ENCODE measurements around the gene TBC1D22A. TPM values are rescaled to one million over a fixed set of nuclear protein-coding genes. Genes with fewer than 3 reads are reported as not detected.

The TBC1D22A gene
- total RNA-seq, 1 experiment from 2014 or later = 14.3 TPM

DNA sequence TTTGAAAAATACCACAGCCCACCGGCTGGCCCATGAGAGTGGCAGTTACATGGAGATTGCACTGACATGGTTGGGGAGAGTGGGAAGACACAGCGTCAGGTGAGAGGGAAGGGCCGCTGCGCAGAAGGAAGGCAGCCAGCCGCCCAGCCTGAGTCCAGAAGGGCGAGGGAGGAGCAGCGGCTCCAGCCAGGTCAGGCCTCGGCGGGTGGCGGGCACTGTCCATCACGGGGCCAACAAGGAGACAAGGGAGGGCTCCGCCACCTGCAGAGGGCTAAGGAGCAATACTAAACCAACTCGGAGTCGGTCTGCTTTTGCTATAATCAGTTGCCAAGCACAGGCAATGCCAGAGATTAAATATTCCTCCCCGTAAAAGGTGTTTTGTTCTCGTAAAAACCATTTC is 384.5 kb downstream of the TBC1D22A start:
- ATAC-seq (no peak; the same call in 1 of the 2 replicates), DNase-seq (no peak)
- Histone ChIP-seq H3K9ac (ENCODE audit: low read length) (no peak overlapping the region), H3K9me3 (ENCODE audit: low read length) (no peaks in the 10 kb centered on the region), H3K4me3 (ENCODE audit: low read length) (no peak overlapping the region), H3F3A (ENCODE audit: low read length, unreplicated experiment) (no peaks in the 10 kb centered on the region), H4K20me1 (ENCODE audit: low read length) (no peaks in the 10 kb centered on the region), H3K4me1 (ENCODE audit: insufficient read depth, low read length) (peaks cover 9% of the 10 kb centered on the region; the same call in 1 of the 2 replicates), H3K4me2 (ENCODE audit: low read length) (no peak overlapping the region), H3K9me2 (replicated peaks; ENCODE audit: low read length) (no peaks in the 10 kb centered on the region), H3K36me3 (ENCODE audit: low read depth, low read length) (no peaks in the 10 kb centered on the region), H3K27me3 (ENCODE audit: low read length) (no peaks in the 10 kb centered on the region), H3K79me2 (ENCODE audit: low read length) (no peaks in the 10 kb centered on the region), H2AFZ (ENCODE audit: low read length) (no peak overlapping the region), H3K27ac (ENCODE audit: low read length) (no peak overlapping the region)
- ChIA-PET CTCF (no interaction called here), POLR2A (ENCODE audit: unreplicated experiment) (no interaction called here)
- no TSS peak for BruUV-seq (replicated peaks)
- intact Hi-C loops (cut with micrococcal nuclease) = no loop called here
- TF ChIP-seq, protein P1, sequence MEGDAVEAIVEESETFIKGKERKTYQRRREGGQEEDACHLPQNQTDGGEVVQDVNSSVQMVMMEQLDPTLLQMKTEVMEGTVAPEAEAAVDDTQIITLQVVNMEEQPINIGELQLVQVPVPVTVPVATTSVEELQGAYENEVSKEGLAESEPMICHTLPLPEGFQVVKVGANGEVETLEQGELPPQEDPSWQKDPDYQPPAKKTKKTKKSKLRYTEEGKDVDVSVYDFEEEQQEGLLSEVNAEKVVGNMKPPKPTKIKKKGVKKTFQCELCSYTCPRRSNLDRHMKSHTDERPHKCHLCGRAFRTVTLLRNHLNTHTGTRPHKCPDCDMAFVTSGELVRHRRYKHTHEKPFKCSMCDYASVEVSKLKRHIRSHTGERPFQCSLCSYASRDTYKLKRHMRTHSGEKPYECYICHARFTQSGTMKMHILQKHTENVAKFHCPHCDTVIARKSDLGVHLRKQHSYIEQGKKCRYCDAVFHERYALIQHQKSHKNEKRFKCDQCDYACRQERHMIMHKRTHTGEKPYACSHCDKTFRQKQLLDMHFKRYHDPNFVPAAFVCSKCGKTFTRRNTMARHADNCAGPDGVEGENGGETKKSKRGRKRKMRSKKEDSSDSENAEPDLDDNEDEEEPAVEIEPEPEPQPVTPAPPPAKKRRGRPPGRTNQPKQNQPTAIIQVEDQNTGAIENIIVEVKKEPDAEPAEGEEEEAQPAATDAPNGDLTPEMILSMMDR (conservative IDR thresholded peaks at IDR 0.05; ENCODE audit: low read depth, low read length) = no peak
- TF ChIP-seq EZH2phosphoT487 (IDR thresholded peaks at IDR 0.05; ENCODE audit: borderline replicate concordance, low read length) (no peak), EZH2 (IDR thresholded peaks at IDR 0.05; ENCODE audit: low read length, unreplicated experiment) (no peak)

DNA sequence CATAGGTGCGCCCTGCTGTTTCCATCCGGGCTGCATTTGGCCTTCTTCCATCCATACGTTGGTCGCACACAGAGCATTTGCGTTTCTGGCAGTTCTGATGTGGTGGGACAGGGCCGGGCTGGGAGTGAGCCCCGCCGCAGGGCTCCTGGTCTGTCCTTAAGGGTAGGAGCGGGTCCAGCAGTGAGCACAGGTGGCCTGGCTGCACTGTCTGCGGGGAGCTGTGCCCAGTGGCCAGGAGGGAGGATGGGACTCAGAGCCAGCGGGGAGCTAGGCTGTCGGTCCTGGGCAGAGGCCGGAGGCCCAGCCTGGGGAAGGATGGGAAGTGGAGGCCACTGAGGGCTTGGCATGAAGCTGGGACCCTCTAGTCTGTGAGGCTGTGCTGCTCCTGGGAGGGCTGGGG is 385.1 kb downstream of the TBC1D22A start:
- H3K79me2 ChIP-seq (ENCODE audit: low read length) = no peaks in the 10 kb centered on the region
- no peak overlapping the region for H3K4me3 ChIP-seq (ENCODE audit: low read length)
- H3K9me3 ChIP-seq (ENCODE audit: low read length) = no peaks in the 10 kb centered on the region
- DNase-seq (no peak), ATAC-seq (no peak)
- ChIA-PET POLR2A (ENCODE audit: unreplicated experiment) (no interaction called here), CTCF (no interaction called here)
- no TSS peak for BruUV-seq (replicated peaks)
- H3K9me2 ChIP-seq (replicated peaks; ENCODE audit: low read length) = no peaks in the 10 kb centered on the region
- H3F3A ChIP-seq (ENCODE audit: low read length, unreplicated experiment) = no peaks in the 10 kb centered on the region
- no peak overlapping the region for H3K9ac ChIP-seq (ENCODE audit: low read length)
- H3K4me1 ChIP-seq (ENCODE audit: insufficient read depth, low read length) = peaks cover 9% of the 10 kb centered on the region; the same call in 1 of the 2 replicates
- H4K20me1 ChIP-seq (ENCODE audit: low read length) = no peaks in the 10 kb centered on the region
- TF ChIP-seq, protein P1 (conservative IDR thresholded peaks at IDR 0.05; ENCODE audit: low read depth, low read length) = no peak
- TF ChIP-seq EZH2phosphoT487 (IDR thresholded peaks at IDR 0.05; ENCODE audit: borderline replicate concordance, low read length) (no peak), EZH2 (IDR thresholded peaks at IDR 0.05; ENCODE audit: low read length, unreplicated experiment) (no peak)
- intact Hi-C loops (cut with micrococcal nuclease) = no loop called here
- H3K27me3 ChIP-seq (ENCODE audit: low read length) = no peaks in the 10 kb centered on the region
- H3K4me2 ChIP-seq (ENCODE audit: low read length) = no peak overlapping the region
- H3K36me3 ChIP-seq (ENCODE audit: low read depth, low read length) = no peaks in the 10 kb centered on the region
- no peak overlapping the region for H3K27ac ChIP-seq (ENCODE audit: low read length)
- no peak overlapping the region for H2AFZ ChIP-seq (ENCODE audit: low read length)

DNA sequence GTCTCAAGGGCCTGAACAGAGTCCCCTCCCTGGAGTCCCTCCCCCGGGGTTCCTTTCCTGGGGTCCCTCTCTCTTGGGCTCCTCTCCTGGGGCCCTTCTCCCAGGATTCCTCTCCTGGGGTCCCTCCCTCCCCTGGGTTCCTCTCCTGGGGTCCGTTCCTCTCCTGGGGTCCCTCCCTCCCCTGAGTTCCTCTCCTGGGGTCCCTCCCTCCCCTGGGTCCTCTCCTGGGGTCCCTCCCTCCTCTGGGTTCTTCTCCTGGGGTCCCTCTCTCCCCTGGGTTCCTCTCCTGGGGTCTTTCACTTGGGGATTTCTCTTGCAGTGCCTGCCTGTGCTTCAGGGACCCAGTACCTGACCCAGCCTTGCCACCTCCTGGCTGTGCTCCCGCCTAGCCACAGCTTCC is 386.1 kb downstream of the TBC1D22A start:
- no peak overlapping the region for H3K4me2 ChIP-seq (ENCODE audit: low read length)
- H3F3A ChIP-seq (ENCODE audit: low read length, unreplicated experiment) = no peaks in the 10 kb centered on the region
- no TSS peak for BruUV-seq (replicated peaks)
- H3K79me2 ChIP-seq (ENCODE audit: low read length) = no peaks in the 10 kb centered on the region
- CTCF ChIA-PET = no interaction called here
- TF ChIP-seq, protein P1 (conservative IDR thresholded peaks at IDR 0.05; ENCODE audit: low read depth, low read length) = no peak
- TF ChIP-seq EZH2phosphoT487 (IDR thresholded peaks at IDR 0.05; ENCODE audit: borderline replicate concordance, low read length) (no peak), EZH2 (IDR thresholded peaks at IDR 0.05; ENCODE audit: low read length, unreplicated experiment) (no peak)
- no peaks in the 10 kb centered on the region for H3K27me3 ChIP-seq (ENCODE audit: low read length)
- DNase-seq (no peak), ATAC-seq (no peak)
- intact Hi-C loops (cut with micrococcal nuclease) = no loop called here
- no peak overlapping the region for H2AFZ ChIP-seq (ENCODE audit: low read length)
- no peaks in the 10 kb centered on the region for H3K9me3 ChIP-seq (ENCODE audit: low read length)
- H3K4me1 ChIP-seq (ENCODE audit: insufficient read depth, low read length) = peaks cover 9% of the 10 kb centered on the region; the same call in 1 of the 2 replicates
- POLR2A ChIA-PET (ENCODE audit: unreplicated experiment) = no interaction called here
- no peaks in the 10 kb centered on the region for H4K20me1 ChIP-seq (ENCODE audit: low read length)
- H3K27ac ChIP-seq (ENCODE audit: low read length) = no peak overlapping the region
- H3K4me3 ChIP-seq (ENCODE audit: low read length) = no peak overlapping the region
- H3K9me2 ChIP-seq (replicated peaks; ENCODE audit: low read length) = no peaks in the 10 kb centered on the region
- no peak overlapping the region for H3K9ac ChIP-seq (ENCODE audit: low read length)
- H3K36me3 ChIP-seq (ENCODE audit: low read depth, low read length) = no peaks in the 10 kb centered on the region

Data from PC-3 (cell line).